Measurements from ENCODE around the gene HAPLN3. TPM values are rescaled to one million over a fixed set of nuclear protein-coding genes. Genes with fewer than 3 reads are reported as not detected.
A peak's percentile ranks its signal among the peaks of the same experiment; 100 is the strongest.

Gene HAPLN3
- total and polyA plus RNA-seq, 2 of the 4 experiments (the other 2 are of a cell fraction): 5.9 to 28.6 TPM

DNA sequence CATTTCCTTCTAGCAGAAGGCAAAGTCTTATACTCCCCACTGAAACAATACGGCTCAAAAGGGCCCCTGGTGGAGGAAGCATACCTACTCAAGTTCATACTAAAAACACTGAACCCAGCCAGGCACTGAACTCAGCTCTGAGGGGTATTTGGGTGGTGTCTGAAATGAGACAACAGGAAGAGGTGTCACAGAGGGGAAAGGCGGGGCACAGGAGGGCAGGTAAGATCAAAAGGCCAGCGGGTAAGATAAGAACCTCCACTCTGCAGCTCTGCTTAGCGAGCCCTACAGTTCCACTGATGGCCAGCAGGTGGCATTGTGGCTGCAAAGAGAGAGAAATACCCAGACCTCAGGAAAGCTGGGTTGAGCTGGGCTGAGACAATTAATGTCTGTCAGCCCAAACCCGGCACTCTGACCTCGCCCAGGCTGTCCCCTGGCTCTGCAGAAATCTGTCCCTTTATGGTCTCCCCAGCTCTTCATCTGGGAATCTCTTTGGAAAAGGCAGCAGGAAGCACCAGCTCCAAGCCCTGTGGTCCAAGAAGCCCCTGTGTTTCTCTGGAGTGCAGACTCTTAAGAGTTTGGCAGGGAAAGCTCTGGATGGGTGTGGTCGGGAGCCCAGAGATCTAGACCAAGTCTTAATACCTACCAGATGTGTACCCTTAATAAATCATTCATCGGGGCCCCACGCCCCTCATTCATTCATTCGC is 9.4 kb upstream of the HAPLN3 start:
- no peak overlapping the region for H3K18ac ChIP-seq (ENCODE audit: low read depth, low read length)
- peaks cover 76% of the 10 kb centered on the region for H3K36me3 ChIP-seq (ENCODE audit: control insufficient read depth, insufficient read depth, low read length)
- peak overlapping the region; percentile 80 for H4K91ac ChIP-seq (ENCODE audit: insufficient read depth, low read depth, low read length)
- no peak overlapping the region for H2BK5ac ChIP-seq (ENCODE audit: low read depth, low read length, poor library complexity, severe bottlenecking)
- no peaks in the 10 kb centered on the region for H3K9me3 ChIP-seq (ENCODE audit: control insufficient read depth, insufficient read depth, low read length)
- H3K23ac ChIP-seq (ENCODE audit: low read depth, low read length): no peak overlapping the region
- peaks cover 18% of the 10 kb centered on the region for H3K4me1 ChIP-seq (ENCODE audit: control insufficient read depth, insufficient read depth, low read length)
- H3K4me2 ChIP-seq (ENCODE audit: low read depth, low read length): no peak overlapping the region
- no peak overlapping the region for H2BK120ac ChIP-seq (ENCODE audit: low read depth, low read length)
- POLR2A ChIA-PET (ENCODE audit: unreplicated experiment): interaction anchor here (1.1 kb wide), 1 partner anchor 98 kb away, joined by 5 read pairs; no protein-coding TSS in a partner anchor
- H3K79me1 ChIP-seq (ENCODE audit: low read depth in 1 of 2, low read length in 2 of 2): peaks cover 35 to 93% of the 10 kb centered on the region in 2 experiments
- no peak for TF ChIP-seq NFE2L2 (IDR thresholded peaks at IDR 0.05; ENCODE audit: low read depth, low read length)
- TF ChIP-seq CEBPB (IDR thresholded peaks at IDR 0.05; ENCODE audit: low read depth, low read length): no peak
- no peak for TF ChIP-seq RCOR1 (IDR thresholded peaks at IDR 0.05; ENCODE audit: insufficient replicate concordance, low read length)
- TF ChIP-seq, protein P1, sequence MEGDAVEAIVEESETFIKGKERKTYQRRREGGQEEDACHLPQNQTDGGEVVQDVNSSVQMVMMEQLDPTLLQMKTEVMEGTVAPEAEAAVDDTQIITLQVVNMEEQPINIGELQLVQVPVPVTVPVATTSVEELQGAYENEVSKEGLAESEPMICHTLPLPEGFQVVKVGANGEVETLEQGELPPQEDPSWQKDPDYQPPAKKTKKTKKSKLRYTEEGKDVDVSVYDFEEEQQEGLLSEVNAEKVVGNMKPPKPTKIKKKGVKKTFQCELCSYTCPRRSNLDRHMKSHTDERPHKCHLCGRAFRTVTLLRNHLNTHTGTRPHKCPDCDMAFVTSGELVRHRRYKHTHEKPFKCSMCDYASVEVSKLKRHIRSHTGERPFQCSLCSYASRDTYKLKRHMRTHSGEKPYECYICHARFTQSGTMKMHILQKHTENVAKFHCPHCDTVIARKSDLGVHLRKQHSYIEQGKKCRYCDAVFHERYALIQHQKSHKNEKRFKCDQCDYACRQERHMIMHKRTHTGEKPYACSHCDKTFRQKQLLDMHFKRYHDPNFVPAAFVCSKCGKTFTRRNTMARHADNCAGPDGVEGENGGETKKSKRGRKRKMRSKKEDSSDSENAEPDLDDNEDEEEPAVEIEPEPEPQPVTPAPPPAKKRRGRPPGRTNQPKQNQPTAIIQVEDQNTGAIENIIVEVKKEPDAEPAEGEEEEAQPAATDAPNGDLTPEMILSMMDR (conservative IDR thresholded peaks at IDR 0.05; ENCODE audit: low read depth, low read length): peak; percentile 92
- no peak; the same call in 1 of the 2 replicates for TF ChIP-seq POLR2A (IDR thresholded peaks at IDR 0.05; ENCODE audit: low read depth, low read length)
- TF ChIP-seq, protein P2, sequence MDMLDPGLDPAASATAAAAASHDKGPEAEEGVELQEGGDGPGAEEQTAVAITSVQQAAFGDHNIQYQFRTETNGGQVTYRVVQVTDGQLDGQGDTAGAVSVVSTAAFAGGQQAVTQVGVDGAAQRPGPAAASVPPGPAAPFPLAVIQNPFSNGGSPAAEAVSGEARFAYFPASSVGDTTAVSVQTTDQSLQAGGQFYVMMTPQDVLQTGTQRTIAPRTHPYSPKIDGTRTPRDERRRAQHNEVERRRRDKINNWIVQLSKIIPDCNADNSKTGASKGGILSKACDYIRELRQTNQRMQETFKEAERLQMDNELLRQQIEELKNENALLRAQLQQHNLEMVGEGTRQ (IDR thresholded peaks at IDR 0.05; ENCODE audit: low read depth, low read length): no peak
- TF ChIP-seq SMC3 (IDR thresholded peaks at IDR 0.05; ENCODE audit: low read depth, low read length): peak; percentile 92
- TF ChIP-seq MAFK (IDR thresholded peaks at IDR 0.05; ENCODE audit: low read depth, low read length): no peak
- peak; percentile 91 for TF ChIP-seq RAD21 (IDR thresholded peaks at IDR 0.05; ENCODE audit: low read length)
- no peak for TF ChIP-seq CHD1 (IDR thresholded peaks at IDR 0.05; ENCODE audit: low read depth, low read length)
- TF ChIP-seq MAZ (IDR thresholded peaks at IDR 0.05; ENCODE audit: borderline replicate concordance, low read depth, low read length): no peak
- TF ChIP-seq, protein P3, sequence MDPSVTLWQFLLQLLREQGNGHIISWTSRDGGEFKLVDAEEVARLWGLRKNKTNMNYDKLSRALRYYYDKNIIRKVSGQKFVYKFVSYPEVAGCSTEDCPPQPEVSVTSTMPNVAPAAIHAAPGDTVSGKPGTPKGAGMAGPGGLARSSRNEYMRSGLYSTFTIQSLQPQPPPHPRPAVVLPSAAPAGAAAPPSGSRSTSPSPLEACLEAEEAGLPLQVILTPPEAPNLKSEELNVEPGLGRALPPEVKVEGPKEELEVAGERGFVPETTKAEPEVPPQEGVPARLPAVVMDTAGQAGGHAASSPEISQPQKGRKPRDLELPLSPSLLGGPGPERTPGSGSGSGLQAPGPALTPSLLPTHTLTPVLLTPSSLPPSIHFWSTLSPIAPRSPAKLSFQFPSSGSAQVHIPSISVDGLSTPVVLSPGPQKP (IDR thresholded peaks at IDR 0.05; ENCODE audit: borderline replicate concordance, low read depth, low read length): no peak
- H3K56ac ChIP-seq (ENCODE audit: extremely low read depth, insufficient read depth, low read length): no peak overlapping the region
- H3K14ac ChIP-seq (replicated peaks; ENCODE audit: low read depth, low read length): no peak overlapping the region
- H2AK5ac ChIP-seq (ENCODE audit: low read depth, low read length): peak overlapping the region; percentile 37; the same call in 1 of the 2 replicates
- ATAC-seq (ENCODE audit: low read depth) (peak; percentile 84), DNase-seq (peak; percentile 70)
- H2AFZ ChIP-seq (replicated peaks; ENCODE audit: low read length, poor library complexity): peak overlapping the region; percentile 77
- in situ Hi-C loops (cut with MboI; ENCODE audit: low sequenced_read_pairs): loop anchor here (5.0 kb wide), 2 partner anchors 113 to 273 kb away; no protein-coding TSS in a partner anchor
- no peak overlapping the region for H3K4me3 ChIP-seq (ENCODE audit: insufficient read depth, low read depth, low read length)
- BruUV-seq (replicated peaks): no TSS peak
- no peak overlapping the region for H2BK15ac ChIP-seq (ENCODE audit: low read depth, low read length)
- 38% methylated on average over 4 of the region's 10 CpGs; no CpG with 5 or more reads in 1 of the 2 experiments for WGBS, 2 experiments (ENCODE audit: extremely low coverage in 2 of 2, insufficient read length in 1 of 2)
- no peak overlapping the region for H3K27ac ChIP-seq (ENCODE audit: insufficient read depth, low read length)
- peak overlapping the region in 1 of 2 experiments; percentile 50; a peak in 1 of 4 replicates for H4K8ac ChIP-seq (ENCODE audit: low read depth in 2 of 2, low read length in 2 of 2)
- H2BK20ac ChIP-seq (ENCODE audit: low read depth, low read length): peak overlapping the region; percentile 40; the same call in 1 of the 2 replicates
- no peaks in the 10 kb centered on the region for H3K27me3 ChIP-seq (ENCODE audit: control insufficient read depth, insufficient read depth, low read length)
- dilution Hi-C loops (cut with HindIII; ENCODE audit: low sequenced_read_pairs, unreplicated experiment): loop anchor here (25.0 kb wide), 1 partner anchor 108 kb away; no protein-coding TSS in a partner anchor
- CTCF ChIA-PET: interaction anchor here (0.6 to 2.4 kb wide), 23 partner anchors 9 to 273 kb away, joined by 3 to 37 read pairs (median 6); partner anchors contain the start of gene MFGE8
- H4K20me1 ChIP-seq (ENCODE audit: insufficient read depth, low read length): peaks cover 82% of the 10 kb centered on the region
- intact Hi-C loops (cut with micrococcal nuclease): loop anchor here (1.0 to 10.0 kb wide), 5 partner anchors 100 to 400 kb away; no protein-coding TSS in a partner anchor
- H3K9me1 ChIP-seq (ENCODE audit: insufficient read depth, low read length): peaks cover 28% of the 10 kb centered on the region
- H4K5ac ChIP-seq (ENCODE audit: low read depth, low read length): no peak overlapping the region
- no peak overlapping the region for H3K9ac ChIP-seq (ENCODE audit: low read depth, low read length)
- peak overlapping the region; percentile 91 for H2AK9ac ChIP-seq (replicated peaks; ENCODE audit: low read depth, low read length, poor library complexity)
- peak overlapping the region; percentile 69 for H3K4ac ChIP-seq (ENCODE audit: low read depth, low read length)

All from IMR-90 (cell line).